Daoy (cell line): ENCODE data around the gene CRAMP1. TPM values are rescaled to one million over a fixed set of nuclear protein-coding genes. Genes with fewer than 3 reads are reported as not detected.
A peak's percentile ranks its signal among the peaks of the same experiment; 100 is the strongest.

ENCODE experiments used
- DNase-seq: peaks from one replicate; pipeline ENCODE4 v3.0.0-alpha.2; 2015; ENCODE audit warnings: low read depth
- total RNA-seq: library from RNA; depleted of rRNA; stranded (reverse); fragments of >200 nt; shearing (Covaris generic); gene quantifications from 2 replicates; pipeline ENCODE4 v1.2.3, GENCODE V29; 2014

The CRAMP1 gene
- total RNA-seq, 1 experiment from 2014 or later: 5.8 TPM

DNA sequence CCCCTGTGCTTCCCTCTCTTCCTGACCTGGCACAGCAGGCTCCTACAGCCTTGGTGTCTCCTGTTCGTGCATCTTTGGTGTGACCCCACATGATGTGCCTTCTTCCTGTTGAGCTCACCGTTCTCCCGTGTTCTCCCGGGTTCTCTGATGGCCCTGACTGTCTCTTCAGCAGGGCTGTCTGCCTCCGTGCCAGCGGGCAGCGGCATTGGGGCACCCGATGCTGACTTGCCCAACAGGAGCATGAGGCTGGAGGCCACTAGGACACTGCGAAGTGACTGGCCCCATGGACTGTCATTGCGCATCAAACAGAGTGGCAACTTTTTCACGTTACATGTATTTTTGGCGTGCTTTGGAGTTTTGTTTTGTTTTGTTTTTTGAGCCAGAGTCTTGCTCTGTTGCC, 22.4 kb downstream of the CRAMP1 start:
- DNase-seq: no peak

DNA sequence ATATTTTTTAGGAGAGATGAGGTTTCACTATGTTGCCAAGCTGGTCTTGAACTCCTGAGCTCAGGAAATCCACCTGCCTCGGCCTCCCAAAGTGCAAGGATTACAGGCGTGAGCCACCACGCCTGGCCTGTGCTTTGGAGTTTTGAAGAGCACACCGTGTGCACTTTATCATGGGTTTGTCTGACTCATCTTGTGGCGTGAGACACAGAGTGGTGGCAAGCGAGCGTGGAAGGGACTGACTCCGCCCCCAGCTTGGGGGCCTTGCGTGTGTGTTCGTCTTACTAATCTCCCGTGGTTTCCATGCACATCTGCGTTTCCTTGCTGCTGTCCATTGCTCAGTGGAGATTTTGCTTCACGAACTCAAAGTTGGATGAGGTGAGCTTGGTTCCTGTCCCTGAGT, 22.9 kb downstream of the CRAMP1 start:
- peak; percentile 15 for DNase-seq

GRCh38 chr16:1637526-1637925, 25.4 kb downstream of the CRAMP1 start:
- DNase-seq: no peak

GRCh38 chr16:1638757-1639156, 26.6 kb downstream of the CRAMP1 start:
- DNase-seq: no peak

GRCh38 chr16:1639282-1639681, 27.1 kb downstream of the CRAMP1 start:
- no peak for DNase-seq

GRCh38 chr16:1639860-1640259, 27.7 kb downstream of the CRAMP1 start:
- DNase-seq: no peak

DNA sequence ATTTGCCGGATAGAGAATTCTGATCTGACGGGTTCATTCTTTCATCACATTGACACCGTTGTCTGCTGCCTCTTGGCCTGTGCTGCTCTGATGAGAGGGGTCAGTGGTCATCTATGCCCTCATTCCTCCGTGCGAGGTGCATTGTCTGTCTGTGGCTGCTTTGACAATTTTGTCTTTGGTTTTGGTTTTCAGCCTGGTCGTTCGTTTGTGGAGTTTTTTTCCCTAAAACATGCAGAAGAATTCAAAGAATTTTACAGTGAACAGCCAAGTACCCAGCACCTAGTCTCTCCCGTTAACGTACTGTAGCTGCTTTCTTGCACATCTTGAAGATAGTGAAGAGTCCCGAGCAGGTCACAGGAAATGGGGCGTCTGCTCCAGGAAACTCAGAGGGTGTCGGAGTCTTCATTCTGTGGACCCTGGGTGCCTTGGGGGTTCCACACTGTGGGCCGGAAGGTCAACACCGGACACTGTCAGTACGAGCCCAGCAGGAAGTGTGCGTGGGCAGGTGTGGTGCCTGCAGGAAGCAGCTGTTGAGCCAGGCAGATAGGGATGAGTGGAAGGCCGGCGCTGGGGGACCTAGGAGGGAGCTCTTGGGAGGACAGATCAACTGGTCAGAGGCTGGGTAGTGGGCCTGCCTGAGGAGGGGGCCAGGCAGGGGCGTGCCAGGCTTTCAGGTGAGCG, 28.2 kb downstream of the CRAMP1 start:
- no peak for DNase-seq

- no peak for DNase-seq
These were observed 29.1 kb downstream of the CRAMP1 start for GRCh38 chr16:1641261-1641660.

DNA sequence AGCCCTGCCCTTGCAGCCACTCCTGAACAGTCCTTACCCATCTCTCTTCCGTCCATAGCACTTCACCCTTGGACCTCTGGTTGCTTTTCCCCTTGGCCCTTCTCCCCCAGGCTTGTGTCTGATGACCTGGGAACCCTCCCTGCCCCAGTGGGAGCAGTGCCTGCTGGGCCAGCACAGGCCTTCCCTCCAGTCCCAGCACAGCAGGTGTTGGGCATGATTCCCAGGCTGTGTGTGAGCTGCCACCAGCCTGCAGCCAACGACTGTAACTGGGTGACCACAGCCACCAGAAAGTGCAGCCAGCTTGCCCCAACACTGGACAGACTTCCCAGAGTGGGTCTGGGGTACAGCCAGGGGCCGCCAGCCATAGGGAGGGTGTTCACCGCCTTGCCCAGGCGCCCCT, 30.0 kb downstream of the CRAMP1 start:
- DNase-seq: no peak

DNA sequence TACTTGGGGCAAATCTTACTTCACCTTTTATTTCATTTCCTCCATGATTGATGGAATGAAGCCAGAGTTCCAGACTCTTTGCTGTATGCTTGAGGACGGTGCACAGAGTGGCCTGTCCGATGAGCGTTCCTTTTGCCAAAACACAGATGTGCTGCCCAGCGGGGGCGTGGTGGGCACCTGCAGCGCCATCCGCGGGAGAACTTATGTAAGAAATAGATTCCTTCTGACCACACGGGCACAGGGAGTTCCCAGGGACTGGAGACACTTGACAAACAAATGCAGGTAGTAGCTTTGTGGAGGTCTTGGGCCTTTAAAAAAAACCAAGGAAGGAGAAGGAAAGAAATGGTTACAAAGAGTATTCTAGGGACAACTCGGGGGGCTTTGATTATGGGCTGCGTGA, 30.6 kb downstream of the CRAMP1 start:
- DNase-seq: no peak

DNA sequence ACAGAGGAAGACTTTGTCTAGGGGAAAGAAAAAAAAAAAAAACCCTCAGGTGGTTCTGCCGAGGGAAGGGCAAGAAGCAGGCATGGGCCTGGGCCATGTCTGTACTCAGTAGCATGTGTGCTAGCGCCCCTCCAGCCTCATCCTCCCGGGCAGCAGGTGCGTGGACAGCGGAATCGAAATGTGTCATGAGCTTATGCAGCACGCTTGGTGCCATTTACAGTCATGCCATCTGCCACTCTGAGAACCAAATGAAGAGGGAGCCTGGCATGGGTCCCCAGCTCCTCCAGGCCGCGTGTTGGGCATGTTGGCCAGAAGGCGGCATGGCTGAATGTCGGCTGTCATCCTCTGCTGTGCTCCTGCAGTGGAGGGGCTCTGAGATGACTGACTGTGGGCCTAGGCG, 31.4 kb downstream of the CRAMP1 start:
- no peak for DNase-seq

DNA sequence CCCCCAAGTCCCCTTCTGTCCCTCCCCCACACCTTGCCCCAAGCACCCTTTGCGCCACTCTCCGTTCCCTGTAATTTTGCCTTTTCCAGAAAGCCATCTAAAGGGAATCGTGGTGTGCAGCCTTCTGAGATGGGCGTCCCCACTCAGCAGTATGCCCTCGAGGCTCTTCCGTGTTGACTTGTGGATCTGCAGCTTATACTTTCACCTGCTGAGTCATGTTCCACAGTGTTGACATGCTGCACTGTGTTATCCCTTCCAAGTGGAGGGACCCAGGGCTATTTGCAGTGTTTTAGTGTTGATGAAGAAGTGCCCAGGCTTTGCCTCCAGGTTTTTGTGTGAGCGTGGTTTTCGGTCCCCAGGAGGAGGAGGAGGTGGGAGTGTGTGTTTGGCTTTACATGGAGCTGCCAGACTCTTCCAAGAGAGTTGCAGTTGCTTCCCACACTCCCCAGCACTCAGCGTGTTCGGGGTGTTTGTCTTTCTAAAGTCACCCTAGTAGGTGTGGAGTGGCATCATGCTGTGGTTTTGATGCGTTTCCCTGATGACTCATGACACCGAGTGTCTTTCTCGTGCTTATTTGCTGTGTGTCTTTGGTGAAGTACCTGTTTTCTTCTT, 33.9 kb downstream of the CRAMP1 start:
- peak; percentile 25 for DNase-seq

DNA sequence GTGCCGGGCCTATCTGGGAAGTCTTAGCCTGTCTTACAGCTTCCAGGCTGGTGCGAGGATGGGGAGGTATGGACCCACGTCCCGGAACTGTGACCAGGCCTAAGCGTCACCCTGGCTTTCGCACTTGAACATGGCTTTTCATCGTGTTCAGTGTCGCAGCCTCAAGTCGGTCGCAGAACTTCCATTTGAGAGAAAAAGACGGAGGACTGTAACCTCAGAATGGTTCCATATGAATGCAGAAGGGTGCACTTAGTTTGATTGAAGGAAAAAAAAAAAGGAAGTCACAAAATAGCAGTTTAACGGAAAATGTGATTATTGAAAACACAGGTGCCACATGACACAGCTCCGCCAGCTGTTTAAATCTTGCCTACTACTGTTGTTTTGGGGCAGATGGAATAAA, 35.7 kb downstream of the CRAMP1 start:
- DNase-seq: no peak

DNA sequence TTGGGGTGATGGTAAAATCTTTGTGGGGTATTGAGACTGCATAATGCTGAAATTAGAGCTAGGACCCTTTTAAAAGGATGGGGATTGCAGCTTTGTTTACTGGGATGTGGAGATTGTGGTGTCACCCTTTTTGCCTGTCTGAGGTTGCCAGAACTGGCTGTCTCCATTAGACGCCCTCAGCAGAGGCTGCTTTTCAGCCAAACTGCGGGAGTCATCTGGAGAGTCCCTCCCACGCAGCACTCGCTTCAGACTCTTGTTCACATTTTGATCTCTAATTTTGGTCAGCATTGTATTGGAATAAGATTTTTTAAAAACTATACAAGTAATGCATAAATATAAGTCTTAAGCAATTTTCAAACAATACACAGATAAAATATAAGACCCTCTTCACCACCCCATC, 38.0 kb downstream of the CRAMP1 start:
- DNase-seq: no peak

DNA sequence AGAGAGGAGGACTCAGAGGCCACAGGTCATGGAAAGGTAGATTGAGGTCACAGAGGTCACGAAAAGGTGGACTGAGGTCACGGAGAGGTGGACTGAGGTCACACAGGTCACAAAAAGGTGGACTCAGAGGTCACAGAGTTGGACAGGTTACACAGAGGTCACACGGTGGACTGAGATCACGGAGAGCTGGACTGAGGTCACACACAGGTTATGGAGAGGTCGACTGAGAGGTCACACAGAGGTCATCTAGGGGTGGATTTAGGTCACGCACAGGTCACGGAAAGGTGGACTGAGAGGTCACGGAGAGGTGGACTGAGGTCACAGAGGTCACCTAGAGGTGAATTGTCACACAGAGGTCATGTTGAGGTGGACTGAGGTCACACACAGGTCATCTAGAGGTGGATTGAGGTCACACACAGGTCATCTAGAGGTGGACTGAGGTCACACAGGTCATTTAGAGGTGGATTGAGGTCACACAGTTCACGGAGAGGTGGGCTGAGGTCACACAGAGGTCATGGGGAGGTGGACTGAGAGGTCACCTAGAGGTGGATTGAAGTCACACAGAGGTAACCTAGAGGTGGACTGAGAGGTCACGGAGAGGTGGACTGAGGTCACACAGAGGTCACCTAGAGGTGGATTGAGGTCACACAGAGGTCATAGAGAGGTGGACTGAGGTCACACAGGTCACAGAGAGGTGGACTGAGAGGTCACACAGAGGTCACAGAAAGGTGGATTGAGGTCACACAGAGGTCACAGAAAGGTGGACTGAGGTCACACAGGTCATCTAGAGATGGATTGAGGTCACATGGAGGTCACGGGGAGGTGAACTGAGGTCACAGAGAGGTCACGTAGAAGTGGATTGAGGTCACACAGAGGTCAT, 39.2 kb downstream of the CRAMP1 start:
- DNase-seq: no peak

GRCh38 chr16:1651974-1652312, 39.8 kb downstream of the CRAMP1 start:
- DNase-seq: no peak

DNA sequence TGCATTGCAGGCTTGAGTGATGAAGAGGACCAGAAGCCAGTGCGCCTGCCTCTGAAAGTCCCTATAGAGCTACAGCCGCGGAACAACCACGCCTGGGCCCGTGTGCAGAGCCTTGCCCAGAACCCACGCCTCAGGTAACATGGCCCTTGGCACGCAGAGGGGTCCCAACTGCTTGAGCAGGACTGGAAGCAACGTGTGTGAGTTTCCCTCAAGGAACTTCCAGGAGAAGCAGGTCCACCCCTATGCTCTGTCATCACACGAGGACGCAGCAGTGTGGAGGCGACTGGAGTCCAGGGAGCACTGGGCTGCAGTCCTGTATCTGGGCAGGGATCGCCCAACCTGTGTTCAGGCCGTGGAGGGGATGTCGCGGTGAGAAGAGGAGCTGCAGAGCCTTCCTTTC, 40.9 kb downstream of the CRAMP1 start:
- DNase-seq: no peak

GRCh38 chr16:1654505-1655268, 42.5 kb downstream of the CRAMP1 start:
- DNase-seq: no peak

DNA sequence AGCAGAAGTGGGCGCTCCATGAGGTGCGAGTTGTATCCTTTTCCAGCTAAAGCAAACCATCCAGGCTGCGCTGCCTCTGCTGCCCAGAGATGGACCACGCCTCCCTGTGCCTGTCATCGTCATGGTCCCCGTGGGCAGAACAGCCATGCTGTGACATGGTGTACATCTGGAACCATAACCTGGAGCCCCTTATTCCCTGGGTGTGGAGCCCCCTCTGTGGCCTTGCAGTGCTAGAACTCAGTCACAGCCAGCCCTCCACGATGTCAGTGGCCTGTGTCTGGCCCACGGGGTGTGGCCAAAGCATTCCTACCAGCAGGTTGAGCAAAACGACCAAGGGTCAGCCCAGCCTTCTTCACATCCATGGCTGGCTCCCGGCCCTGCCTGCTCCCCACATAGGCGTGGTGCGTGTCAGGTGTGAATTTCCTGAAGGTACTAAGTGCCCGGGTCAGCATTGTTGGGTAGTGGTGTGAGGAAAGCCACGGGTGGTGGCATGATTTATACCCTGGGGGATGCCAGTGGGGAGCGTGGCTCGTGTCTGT, 43.2 kb downstream of the CRAMP1 start:
- DNase-seq: no peak

GRCh38 chr16:1655909-1656807, 44.0 kb downstream of the CRAMP1 start:
- DNase-seq: no peak
